ENCODE measurements around the gene AAR2.

AAR2 gene

DNA sequence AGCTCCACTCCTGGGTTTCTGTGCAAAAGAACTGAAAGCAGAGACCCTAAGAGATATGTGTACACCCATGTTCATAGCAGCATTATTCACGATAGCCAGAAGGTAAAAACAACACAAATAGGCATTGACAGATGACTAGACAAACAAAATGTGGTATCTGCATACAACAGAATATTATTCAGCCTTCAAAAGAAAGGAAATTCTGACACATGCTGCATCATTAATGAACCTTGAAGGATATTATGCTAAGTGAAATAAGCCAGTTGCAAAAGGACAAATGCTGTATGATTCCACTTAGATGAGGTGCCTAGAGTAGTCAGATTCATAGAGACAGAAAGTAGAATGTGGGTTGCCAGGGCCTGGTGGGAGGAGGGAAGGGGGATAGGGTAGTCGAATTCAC lies 17.8 kb downstream of the AAR2 start:
- no peak overlapping the region for H3K27ac Mint-ChIP-seq
- H3K4me1 Mint-ChIP-seq, result peaks cover 24% of the 10 kb centered on the region
- H3K36me3 Mint-ChIP-seq (ENCODE audit: low read depth), result peaks cover 35% of the 10 kb centered on the region
- H3K4me3 Mint-ChIP-seq, result no peak overlapping the region
- H3K9me3 Mint-ChIP-seq, result no peaks in the 10 kb centered on the region
- H3K27me3 Mint-ChIP-seq (ENCODE audit: low read depth), result no peaks in the 10 kb centered on the region
- TF ChIP-seq, protein P1, sequence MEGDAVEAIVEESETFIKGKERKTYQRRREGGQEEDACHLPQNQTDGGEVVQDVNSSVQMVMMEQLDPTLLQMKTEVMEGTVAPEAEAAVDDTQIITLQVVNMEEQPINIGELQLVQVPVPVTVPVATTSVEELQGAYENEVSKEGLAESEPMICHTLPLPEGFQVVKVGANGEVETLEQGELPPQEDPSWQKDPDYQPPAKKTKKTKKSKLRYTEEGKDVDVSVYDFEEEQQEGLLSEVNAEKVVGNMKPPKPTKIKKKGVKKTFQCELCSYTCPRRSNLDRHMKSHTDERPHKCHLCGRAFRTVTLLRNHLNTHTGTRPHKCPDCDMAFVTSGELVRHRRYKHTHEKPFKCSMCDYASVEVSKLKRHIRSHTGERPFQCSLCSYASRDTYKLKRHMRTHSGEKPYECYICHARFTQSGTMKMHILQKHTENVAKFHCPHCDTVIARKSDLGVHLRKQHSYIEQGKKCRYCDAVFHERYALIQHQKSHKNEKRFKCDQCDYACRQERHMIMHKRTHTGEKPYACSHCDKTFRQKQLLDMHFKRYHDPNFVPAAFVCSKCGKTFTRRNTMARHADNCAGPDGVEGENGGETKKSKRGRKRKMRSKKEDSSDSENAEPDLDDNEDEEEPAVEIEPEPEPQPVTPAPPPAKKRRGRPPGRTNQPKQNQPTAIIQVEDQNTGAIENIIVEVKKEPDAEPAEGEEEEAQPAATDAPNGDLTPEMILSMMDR (IDR thresholded peaks at IDR 0.05; ENCODE audit: unreplicated experiment in 3 of 3), result no peak

GRCh38 chr20:36255445-36255844 lies 19.2 kb downstream of the AAR2 start:
- Mint-ChIP-seq H3K27me3 (ENCODE audit: low read depth) (no peaks in the 10 kb centered on the region), H3K4me3 (no peak overlapping the region), H3K9me3 (no peaks in the 10 kb centered on the region), H3K4me1 (peaks cover 36% of the 10 kb centered on the region), H3K27ac (no peak overlapping the region), H3K36me3 (ENCODE audit: low read depth) (peaks cover 26% of the 10 kb centered on the region)
- TF ChIP-seq, protein P1 (IDR thresholded peaks at IDR 0.05; ENCODE audit: unreplicated experiment in 3 of 3), result no peak

- H3K9me3 Mint-ChIP-seq, result no peaks in the 10 kb centered on the region
- TF ChIP-seq, protein P1 (IDR thresholded peaks at IDR 0.05; ENCODE audit: unreplicated experiment in 3 of 3), result no peak
- peak overlapping the region in 2 of 3 experiments; percentile 37 to 51 for H3K4me3 Mint-ChIP-seq
- H3K36me3 Mint-ChIP-seq (ENCODE audit: low read depth), result peaks cover 20% of the 10 kb centered on the region
- no peaks in the 10 kb centered on the region for H3K27me3 Mint-ChIP-seq (ENCODE audit: low read depth)
- H3K4me1 Mint-ChIP-seq, result peaks cover 34% of the 10 kb centered on the region
- H3K27ac Mint-ChIP-seq, result no peak overlapping the region
These were observed 23.1 kb downstream of the AAR2 start for GRCh38 chr20:36259177-36260061.

DNA sequence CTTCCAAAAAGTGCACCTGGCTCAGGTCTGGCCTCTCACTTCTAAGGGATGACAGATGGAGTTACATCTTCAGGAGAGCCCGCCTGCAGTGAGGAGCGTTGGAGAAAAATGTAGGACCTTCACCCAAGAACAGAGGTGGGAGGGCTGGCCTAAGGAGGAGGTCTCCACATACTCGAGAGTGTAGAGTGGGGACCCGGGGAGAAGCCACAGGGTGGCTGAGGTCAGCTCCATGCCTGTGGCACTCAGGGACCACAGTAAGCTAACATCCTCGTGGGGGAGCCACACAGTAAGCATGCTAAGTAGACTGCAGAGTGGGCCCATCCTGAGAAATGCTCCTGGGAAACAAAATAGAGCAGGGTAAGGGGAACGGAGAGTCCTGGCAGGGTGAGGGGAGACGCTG lies 24.0 kb downstream of the AAR2 start:
- Mint-ChIP-seq H3K9me3 (no peaks in the 10 kb centered on the region), H3K4me1 (peaks cover 30% of the 10 kb centered on the region), H3K4me3 (peak overlapping the region in 2 of 3 experiments; percentile 21 to 51), H3K36me3 (ENCODE audit: low read depth) (peaks cover 17% of the 10 kb centered on the region), H3K27ac (peak overlapping the region in 1 of 3 experiments; percentile 47), H3K27me3 (ENCODE audit: low read depth) (no peaks in the 10 kb centered on the region)
- TF ChIP-seq, protein P1 (IDR thresholded peaks at IDR 0.05; ENCODE audit: unreplicated experiment in 3 of 3), result no peak

DNA sequence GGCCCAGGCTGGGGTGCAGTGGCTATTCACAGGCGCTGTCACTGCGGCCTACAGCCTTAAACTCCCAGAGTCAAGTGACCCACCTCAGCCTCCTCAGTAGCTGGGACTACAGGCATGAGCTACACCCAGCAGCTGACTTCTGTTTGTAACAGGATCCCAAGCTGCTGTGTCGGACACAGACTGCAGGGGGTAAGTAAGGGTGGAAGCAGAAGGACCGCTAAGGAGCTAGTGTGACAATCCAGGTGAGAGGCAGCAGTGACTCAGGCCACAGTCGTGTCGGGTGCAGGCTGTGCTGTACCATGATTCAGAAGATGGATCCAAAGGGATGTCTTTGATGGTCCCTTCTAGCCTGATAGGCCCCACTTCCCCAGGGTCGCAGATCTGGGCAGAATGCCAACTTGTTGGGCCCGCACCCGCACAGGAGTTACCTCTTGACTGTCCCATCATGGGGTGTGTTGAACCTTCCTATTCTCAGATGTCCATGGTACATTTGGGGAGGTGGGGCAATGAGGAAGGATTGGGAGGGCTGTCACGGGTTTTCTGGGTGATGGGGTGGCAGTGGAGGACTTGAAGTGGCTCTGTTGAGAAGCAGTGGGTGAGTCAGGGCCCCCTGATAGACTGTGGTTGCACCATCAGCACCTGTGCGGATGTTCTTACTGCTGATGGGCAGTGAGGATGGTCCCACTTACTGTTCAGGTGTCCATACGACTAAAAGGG lies 25.3 kb downstream of the AAR2 start:
- no peaks in the 10 kb centered on the region for H3K9me3 Mint-ChIP-seq
- TF ChIP-seq, protein P1 (IDR thresholded peaks at IDR 0.05; ENCODE audit: unreplicated experiment in 3 of 3), result no peak
- peaks cover 7% of the 10 kb centered on the region for H3K36me3 Mint-ChIP-seq (ENCODE audit: low read depth)

More for the DNA sequence above, 25.3 kb downstream of the AAR2 start:
- H3K4me3 Mint-ChIP-seq, result no peak overlapping the region
- H3K4me1 Mint-ChIP-seq, result peaks cover 26% of the 10 kb centered on the region
- no peaks in the 10 kb centered on the region for H3K27me3 Mint-ChIP-seq (ENCODE audit: low read depth)
- H3K27ac Mint-ChIP-seq, result no peak overlapping the region
